GM20431 (cell line): ENCODE data around the gene ENTPD8.

Source experiments
- in situ Hi-C: fragments of 300-500 bp; cut with MseI, MboI; formaldehyde crosslinking; loops from one replicate; pipeline ENCODE4 v1.15.0; 2020; ENCODE audit warnings: low sequenced_read_pairs; ENCODE audit not compliant: unreplicated experiment

The ENTPD8 gene

DNA sequence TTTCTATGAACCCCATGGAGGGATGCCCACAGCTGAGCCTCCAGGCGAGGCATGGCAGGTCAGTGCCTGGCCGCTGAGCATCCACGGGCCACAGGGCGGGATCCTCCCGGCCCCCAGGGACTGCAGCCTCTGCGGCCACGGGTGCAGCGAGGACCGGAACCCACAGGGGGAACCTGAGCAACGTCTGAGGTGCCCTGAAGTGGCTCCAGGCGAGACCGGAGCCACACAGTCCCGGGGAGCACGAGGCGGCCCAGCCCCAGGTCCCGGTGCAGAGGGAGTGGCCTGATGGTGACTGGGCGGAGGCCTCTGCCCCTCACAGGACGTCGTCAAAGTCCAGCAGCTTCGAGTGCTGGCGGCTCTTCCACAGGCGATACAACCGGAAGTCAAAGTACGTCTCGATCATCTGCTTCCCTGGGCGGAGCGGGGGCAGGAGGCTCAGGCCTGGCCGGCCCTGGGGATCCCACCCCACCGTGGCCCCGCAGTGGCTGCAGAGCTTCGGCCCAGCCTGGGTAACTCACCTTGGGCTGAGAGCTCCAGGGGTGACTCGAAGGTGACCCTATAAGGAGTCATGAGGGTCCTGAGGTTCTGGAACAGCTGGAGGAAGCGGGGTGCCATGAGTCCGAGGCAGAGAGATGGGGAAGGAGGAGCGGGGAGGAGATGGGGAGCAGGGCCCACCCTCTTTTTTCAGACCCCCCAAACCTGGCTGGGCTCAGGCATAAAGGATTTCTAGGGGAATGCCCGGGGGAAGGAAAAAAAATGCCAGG is 8.1 kb upstream of the ENTPD8 start:
- in situ Hi-C loops = no loop called here

DNA sequence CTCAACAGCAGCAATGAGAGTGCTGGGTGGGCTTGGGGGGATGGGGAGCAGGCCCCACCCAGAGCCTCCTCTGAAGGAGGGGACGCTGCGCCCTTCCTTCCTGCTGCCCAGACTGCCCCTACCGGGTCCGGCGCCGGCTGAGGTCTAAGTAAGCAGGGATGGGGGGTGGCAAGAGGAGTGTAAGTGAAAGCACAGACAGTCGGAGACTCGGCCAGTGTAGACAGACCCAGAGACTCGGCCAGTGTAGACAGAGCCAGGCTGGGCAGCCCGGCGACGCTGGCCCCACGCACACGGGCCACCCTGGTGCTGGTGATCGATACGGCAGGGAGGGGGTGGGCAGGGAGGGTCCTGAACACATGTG is 7.4 kb upstream of the ENTPD8 start:
- in situ Hi-C loops = no loop called here

DNA sequence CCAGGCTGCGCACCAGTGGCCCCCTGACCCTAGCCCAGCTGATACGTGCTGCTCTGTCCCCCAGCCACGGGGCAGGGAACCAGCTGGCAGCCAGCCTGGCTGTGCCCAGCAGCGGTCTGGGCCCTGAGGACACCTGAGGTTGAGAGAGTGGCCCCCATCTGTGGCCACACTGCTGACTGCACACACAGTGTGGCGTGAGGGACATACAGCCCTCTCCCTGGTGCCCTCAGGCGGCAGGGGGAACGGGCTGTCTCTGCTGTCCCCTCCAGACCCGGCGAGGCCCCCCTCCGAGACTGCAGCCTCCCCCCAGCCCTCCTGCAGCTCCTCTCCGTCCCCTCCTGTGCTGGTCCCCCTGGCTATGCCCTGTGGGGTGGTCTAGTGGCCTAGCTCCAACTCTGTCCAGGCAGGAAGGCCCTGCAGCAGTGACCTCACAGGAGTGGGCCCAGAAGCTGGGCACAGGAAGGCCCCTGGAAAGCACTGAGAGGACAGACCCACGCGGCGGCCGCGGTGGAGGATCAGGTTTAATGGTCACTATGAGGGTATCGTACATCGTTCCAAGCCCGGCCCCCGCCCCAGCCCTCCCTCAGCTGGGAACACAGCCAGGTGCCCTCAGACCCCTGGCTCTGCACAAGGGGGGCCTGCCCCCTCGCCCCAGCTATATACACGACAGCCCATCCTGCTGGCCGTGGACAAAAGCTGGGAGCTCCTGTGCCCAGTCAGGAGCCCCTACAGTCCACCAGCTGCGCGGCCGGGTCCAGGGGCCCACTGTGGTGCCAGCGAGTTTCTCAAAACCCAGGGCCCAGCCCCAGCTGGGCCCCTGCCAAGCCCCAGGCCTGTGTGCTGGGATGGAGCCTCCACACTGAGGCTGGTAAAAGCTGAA is 6.8 kb upstream of the ENTPD8 start:
- in situ Hi-C loops = no loop called here

- in situ Hi-C loops = no loop called here
These were observed 5.8 kb upstream of the ENTPD8 start for GRCh38 chr9:137446851-137447471.

DNA sequence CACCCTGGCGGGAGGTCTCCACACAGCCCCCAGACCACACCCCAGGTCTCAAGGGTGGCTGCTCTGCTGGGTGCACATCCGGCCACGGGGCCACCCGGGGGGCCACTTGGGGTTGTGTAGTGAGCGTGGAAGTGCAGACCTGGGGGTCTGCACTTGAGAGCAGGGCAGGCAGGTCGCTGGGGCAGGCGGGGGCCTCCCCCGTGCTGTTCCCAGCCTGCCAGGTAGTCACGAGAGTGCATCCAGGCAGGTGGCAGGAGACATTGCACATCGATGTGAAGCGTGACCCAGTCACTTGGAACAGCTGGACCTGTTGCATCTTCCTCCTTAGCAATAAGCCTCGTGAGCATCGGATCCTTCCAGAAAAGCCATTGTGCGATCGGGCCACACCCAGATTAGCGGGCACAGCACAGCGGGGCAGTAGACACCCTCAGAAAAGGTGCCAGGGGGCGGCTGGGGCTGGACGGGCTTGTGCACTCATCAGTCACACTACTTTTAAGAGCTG is 4.8 kb upstream of the ENTPD8 start:
- in situ Hi-C loops = no loop called here

DNA sequence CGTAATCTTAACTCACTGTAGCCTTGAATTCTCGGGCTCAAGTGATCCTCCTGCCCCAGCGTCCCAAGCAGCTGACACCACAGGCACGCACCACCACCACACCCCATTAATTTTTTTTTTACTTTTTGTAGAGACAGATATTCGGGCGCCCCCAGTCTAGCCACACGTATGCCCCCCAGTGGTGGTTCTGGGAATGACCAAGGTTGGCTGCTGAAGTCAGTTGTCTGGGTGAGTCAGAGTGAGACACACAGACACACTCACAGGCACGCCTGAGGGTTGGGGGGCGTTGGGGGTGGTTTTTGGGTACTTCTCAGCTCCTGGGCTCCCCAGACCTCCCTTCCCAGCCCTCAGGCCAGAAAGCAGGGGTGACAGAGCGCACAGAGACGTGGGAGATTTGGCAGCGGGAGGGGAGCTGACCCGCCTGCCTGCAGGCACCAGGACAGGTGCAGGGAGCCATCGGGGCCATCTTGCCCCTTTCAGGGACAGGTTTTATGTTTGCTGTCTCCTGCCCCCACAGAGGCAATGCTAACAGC is 4.2 kb upstream of the ENTPD8 start:
- in situ Hi-C loops = no loop called here

- in situ Hi-C loops = no loop called here
These were observed 3.1 kb upstream of the ENTPD8 start for GRCh38 chr9:137444106-137444790.

- in situ Hi-C loops = no loop called here
These were observed 771 bp upstream of the ENTPD8 start for GRCh38 chr9:137441935-137442321.

- in situ Hi-C loops = loop anchor here (10.0 kb wide), 1 partner anchor 144 kb away; no protein-coding TSS in a partner anchor
These were observed 1.9 kb downstream of the ENTPD8 start for GRCh38 chr9:137439158-137439714.

GRCh38 chr9:137438591-137439157 is 2.5 kb downstream of the ENTPD8 start:
- in situ Hi-C loops = loop anchor here (10.0 kb wide), 1 partner anchor 144 kb away; no protein-coding TSS in a partner anchor

DNA sequence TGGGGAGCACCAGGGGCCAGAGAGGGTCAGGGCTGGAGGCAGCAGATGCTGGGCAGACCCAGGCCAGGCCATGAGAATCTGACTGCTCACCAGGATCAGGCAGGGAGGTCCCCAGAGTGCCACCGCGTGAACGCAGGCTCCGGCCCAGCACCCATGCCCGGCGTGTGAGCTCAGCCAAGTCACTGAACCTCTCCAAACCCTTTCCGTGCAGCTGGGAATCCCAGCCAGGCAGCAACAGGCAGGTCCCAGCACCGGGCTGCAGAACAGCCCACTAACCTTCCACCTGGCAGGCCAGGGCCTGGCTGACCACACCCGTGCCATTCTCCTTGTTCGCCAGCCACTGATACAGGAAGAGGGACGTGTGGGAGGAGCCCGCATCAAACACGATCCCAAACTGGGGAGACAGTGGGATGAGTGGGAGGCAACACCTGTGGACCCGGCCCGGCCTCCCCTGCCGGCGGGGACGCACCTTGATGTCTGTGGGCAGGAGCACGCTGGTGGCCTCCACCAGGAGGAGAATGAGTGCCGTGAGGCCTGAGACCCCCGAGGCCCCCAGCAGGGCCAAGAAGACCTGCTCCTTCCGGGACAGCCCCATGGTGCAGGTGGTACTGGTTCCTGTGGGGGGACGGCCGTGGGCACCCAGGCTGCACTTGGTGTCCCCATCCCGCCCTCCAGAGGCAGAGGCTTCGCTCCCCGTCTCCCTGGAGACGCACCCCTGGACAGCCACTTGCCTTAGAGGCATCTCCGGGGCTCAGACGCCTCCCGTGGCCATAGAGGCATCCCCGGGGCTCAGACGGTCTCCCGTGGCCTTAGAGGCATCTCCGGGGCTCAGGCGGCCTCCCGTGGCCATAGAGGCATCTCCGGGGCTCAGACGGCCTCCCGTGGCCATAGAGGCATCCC is 3.2 kb downstream of the ENTPD8 start:
- in situ Hi-C loops = loop anchor here (10.0 kb wide), 1 partner anchor 143 kb away; no protein-coding TSS in a partner anchor

DNA sequence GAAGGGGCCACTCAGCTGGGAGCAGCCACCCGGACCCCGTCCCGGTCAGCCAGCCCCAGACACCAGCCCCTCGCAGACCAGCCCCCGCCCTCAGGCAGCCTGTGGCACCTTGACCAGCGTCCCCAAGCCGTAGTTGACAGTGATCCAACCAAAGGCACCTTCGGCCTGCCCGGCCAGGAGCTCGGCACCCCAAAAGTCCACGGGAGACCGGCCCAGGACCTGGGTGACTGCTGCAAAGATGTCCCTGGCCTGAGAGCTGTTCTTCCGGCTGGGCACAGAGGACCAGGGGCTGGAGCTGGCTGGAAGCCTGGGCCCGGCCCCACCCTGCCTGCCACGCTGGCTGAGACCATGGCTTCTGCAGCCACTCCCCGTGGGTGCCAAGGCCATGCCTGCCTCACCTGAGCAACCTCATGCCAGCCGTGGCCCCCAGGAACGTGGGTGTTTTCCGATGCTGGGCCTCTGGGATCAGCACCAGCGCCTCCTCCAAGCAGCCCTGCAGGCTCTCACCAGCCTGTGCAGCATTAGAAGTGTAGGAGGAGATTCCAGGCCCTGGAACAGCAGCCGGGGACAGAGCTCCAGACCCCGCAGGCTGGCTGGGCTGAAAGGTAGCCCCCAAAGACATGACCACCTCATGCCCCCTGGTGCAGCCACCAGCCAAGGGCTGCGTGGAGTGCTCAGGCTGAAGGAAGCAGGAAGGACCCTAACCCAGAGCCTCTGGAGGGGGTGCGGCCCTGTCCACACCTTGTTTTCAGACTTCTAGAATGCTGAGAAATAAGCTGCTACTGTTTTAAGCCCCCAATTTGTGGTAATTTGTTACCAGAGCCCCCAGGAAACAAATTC is 4.2 kb downstream of the ENTPD8 start:
- in situ Hi-C loops = loop anchor here (10.0 kb wide), 1 partner anchor 142 kb away; no protein-coding TSS in a partner anchor

GRCh38 chr9:137435980-137436760 is 5.0 kb downstream of the ENTPD8 start:
- in situ Hi-C loops = loop anchor here (10.0 kb wide), 1 partner anchor 141 kb away; no protein-coding TSS in a partner anchor

GRCh38 chr9:137435381-137435891 is 5.7 kb downstream of the ENTPD8 start:
- in situ Hi-C loops = loop anchor here (10.0 kb wide), 1 partner anchor 141 kb away; no protein-coding TSS in a partner anchor

GRCh38 chr9:137434498-137435380 is 6.4 kb downstream of the ENTPD8 start:
- in situ Hi-C loops = loop anchor here (10.0 kb wide), 1 partner anchor 140 kb away; no protein-coding TSS in a partner anchor
